K562 (cell line): ENCODE results near the gene CNNM3. TPM values are rescaled to one million over a fixed set of nuclear protein-coding genes. Genes with fewer than 3 reads are reported as not detected.

Experiments used
- HNRNPUL1 ChIP-seq: fragments of 200-400 bp; formaldehyde crosslinking; IDR thresholded peaks from 2 replicates; pipeline ENCODE4 v1.6.1; 2017; ENCODE audit warnings: low read length
- MGA ChIP-seq: fragments of 450-650 bp; IDR thresholded peaks from 2 replicates; pipeline ENCODE4 v1.6.1; 2016; ENCODE audit warnings: mild to moderate bottlenecking, moderate library complexity
- PCBP2 ChIP-seq: fragments of 200-400 bp; formaldehyde crosslinking; IDR thresholded peaks from 2 replicates; pipeline ENCODE4 v1.6.1; 2018; ENCODE audit warnings: low read length, low read depth, mild to moderate bottlenecking, moderate library complexity; ENCODE audit not compliant: poor library complexity, severe bottlenecking
- SP1 ChIP-seq: sonication (generic); formaldehyde crosslinking; IDR thresholded peaks from 2 replicates; pipeline ENCODE4 v1.8.1; 2022; ENCODE audit warnings: mild to moderate bottlenecking, missing genetic modification reagents
- ZNF124 ChIP-seq: sonication (generic); formaldehyde crosslinking; IDR thresholded peaks from 2 replicates; pipeline ENCODE4 v1.8.1; 2022; ENCODE audit warnings: missing genetic modification reagents
- ZNF707 ChIP-seq: fragments of 250-450 bp; sonication (Bioruptor Pico); conservative IDR thresholded peaks from 2 replicates; pipeline ENCODE4 v1.8.0; 2022; ENCODE audit warnings: inconsistent platforms, mild to moderate bottlenecking, moderate library complexity
- polyA plus RNA-seq, 8 experiments: library from polyadenylated mRNA; depleted of rRNA in 4 of 8; stranded (reverse) in 5 of 8; unstranded in 3 of 8; fragments of >200 nt; fragmentation: Nextera tagmentation in 2 of 8; fragmentation: Illumina TruSeq in 1 of 8; extraction: Ambion mirVana in 2 of 8; extraction: Trizol in 1 of 8; gene quantifications; 2 replicates each; pipeline versions ENCODE4 v1.2.1 to v1.2.3, GENCODE V29; 2011 to 2014; ENCODE audit warnings: inconsistent platforms in 1 of 8, missing spikeins in 1 of 8
- total RNA-seq, 7 experiments: library from RNA; depleted of rRNA in 6 of 7; stranded (reverse); fragments of >200 nt in 6 of 7; fragmentation: Illumina TruSeq in 2 of 7; extraction: Trizol in 2 of 7; gene quantifications; 2 replicates each; pipeline versions ENCODE4 v1.2.1 to v1.2.3, GENCODE V29; 2011 to 2021; ENCODE audit warnings: low replicate concordance in 1 of 7
- TF ChIP-seq, protein P1 (sequence below), 2 experiments: fragments of 450-650 bp; formaldehyde crosslinking in 1 of 2; IDR thresholded peaks; 2 replicates each; pipeline versions ENCODE4 v1.4.0 to v1.6.1; 2014 to 2020; ENCODE audit warnings: mild to moderate bottlenecking in 2 of 2, borderline replicate concordance in 1 of 2, low read depth in 1 of 2

CNNM3 gene
- total and polyA plus RNA-seq, 9 of the 15 experiments (the other 6 are each of a cell fraction or from before 2014, with no cell fraction given), result 1.4 to 16.9 (median 6.5) TPM

DNA sequence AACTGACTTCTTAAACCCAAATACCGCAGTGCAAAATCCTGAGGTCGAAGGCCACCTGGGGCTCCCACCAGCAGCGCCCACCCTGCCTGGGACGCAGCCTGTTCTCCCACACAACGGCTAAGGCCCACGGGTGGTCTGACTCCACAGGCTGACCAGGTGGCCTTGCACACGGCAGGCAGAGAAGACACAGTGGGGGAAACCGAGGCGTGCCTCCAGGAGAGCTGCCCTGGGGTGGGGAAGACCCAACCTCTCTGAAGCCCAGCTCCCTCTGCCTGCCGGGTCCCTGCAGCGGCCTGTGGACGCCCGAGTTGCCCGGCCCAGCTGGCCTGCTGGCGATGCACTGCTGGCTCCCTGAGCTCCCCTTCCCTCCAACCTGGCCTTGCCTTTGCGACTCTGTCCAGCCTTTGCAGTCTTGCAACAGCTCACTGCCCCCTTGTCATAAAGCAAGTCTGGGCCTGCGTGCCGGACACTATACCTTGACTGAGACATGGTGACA is 63.5 kb downstream of the CNNM3 start (continued):
- TF ChIP-seq MGA, result no peak
- no peak for TF ChIP-seq ZNF124 (CRISPR knock-in tag)
- TF ChIP-seq, protein P1, sequence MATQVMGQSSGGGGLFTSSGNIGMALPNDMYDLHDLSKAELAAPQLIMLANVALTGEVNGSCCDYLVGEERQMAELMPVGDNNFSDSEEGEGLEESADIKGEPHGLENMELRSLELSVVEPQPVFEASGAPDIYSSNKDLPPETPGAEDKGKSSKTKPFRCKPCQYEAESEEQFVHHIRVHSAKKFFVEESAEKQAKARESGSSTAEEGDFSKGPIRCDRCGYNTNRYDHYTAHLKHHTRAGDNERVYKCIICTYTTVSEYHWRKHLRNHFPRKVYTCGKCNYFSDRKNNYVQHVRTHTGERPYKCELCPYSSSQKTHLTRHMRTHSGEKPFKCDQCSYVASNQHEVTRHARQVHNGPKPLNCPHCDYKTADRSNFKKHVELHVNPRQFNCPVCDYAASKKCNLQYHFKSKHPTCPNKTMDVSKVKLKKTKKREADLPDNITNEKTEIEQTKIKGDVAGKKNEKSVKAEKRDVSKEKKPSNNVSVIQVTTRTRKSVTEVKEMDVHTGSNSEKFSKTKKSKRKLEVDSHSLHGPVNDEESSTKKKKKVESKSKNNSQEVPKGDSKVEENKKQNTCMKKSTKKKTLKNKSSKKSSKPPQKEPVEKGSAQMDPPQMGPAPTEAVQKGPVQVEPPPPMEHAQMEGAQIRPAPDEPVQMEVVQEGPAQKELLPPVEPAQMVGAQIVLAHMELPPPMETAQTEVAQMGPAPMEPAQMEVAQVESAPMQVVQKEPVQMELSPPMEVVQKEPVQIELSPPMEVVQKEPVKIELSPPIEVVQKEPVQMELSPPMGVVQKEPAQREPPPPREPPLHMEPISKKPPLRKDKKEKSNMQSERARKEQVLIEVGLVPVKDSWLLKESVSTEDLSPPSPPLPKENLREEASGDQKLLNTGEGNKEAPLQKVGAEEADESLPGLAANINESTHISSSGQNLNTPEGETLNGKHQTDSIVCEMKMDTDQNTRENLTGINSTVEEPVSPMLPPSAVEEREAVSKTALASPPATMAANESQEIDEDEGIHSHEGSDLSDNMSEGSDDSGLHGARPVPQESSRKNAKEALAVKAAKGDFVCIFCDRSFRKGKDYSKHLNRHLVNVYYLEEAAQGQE (IDR thresholded peaks at IDR 0.05; ENCODE audit: borderline replicate concordance), result no peak
- TF ChIP-seq, protein P1 (CRISPR knock-in tag; IDR thresholded peaks at IDR 0.05; ENCODE audit: low read depth), result 0 out of 2 replicates have a peak, but pooled peaks have one; percentile 31
- no peak for TF ChIP-seq ZNF707 (CRISPR knock-in tag)
- no peak for TF ChIP-seq HNRNPUL1
- TF ChIP-seq SP1 (CRISPR knock-in tag), result 0 out of 2 replicates have a peak, but pooled peaks have one; percentile 21
- TF ChIP-seq PCBP2, result no peak
